ENCODE results near the gene TRAF1.

TRAF1 gene

DNA sequence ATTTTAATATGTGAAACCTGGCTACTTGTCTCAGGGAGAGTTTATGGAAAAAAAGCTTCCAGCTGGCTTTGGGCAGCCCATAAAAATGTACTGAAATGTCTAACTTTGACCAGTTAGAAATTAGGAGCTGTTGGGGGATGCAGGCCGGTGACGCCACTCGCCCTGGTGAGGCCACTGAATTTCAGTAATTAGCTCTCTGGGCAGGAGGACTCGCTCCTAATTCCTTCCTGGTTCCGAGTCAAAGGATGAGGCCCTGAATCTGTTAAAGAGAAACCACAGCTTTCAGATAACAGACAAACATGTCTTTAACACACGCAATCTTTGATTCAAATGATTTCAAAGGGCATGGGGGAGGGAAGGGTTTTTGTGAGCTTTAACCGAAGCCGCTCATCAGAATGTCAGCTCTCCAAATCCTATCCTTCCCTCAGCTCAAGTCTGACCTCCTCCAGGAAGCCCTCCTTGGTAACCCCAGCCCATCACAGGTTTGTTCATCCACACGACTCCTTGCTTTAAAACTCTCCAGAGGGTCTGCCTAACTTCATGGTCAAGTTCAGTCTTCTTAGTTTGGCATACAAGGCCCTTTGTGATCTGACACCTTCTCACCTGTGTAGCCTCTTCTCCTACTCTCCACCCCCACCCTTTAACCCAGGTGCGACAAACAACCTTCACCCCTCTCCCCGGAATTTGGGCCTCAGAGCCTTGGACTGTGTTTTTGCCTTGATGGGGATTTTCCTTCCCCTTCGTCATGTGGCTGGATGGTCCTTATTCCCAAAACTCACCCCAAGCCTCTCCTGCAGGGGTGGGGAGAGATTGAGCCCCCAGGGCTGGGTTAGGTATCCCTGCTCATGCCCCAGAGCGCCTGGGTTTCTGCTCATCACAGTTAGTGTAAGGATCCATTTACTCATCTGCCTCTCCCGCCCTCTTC, 36.0 kb downstream of the TRAF1 start:
- DNase-seq (ENCODE audit: low spot score) = peak; percentile 83

DNA sequence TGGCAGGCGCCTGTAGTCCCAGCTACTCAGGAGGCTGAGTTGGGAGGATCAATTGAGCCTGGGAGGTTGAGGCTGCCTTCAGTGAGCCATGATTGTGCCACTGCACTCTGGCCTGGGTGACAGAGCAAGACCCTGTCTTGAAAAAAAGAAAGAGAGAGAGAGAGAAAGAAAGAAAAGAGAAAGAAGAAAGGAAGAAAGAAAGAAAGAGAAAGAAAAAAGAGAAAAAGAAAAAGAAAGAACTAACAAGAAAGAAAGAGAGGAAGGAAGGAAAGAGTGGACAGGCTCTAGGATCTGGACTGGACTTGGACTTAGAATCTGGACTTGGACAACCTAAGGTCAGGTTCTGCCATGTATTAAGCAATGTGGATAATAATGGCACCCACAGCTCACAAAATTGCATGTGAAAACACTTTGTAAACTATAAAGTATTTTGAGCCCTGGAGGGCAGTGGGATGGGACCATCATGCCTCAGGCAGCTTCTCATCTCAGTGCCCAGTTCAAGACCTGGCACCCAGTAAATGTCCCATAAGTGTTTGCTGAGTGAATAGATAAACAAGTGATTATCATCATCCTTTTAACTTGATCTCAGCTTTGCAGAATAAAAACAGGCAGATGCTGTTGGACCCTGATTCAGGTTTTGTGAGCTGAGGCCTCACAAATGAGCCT, 36.9 kb downstream of the TRAF1 start:
- DNase-seq (ENCODE audit: low spot score) = no peak

DNA sequence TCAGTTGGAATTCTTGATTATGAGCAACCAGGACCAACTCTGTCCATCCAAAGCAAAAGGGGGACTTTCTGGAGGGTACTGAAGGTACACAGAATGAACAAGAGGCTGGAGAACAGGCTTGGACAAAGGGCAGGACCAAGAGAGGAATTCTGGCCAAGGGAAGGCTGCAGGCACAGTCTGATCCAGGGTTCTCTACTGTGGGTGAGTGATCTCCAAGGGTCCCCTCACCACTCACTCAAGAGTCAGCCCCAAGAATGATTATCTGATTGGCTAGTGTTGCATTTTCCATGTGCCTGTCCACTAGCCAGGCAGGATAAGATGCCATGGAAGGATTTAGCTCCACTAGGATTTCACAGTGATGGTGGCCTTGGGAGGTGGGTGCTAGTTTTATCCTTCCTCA, 38.0 kb downstream of the TRAF1 start:
- no peak for DNase-seq (ENCODE audit: low spot score)

DNA sequence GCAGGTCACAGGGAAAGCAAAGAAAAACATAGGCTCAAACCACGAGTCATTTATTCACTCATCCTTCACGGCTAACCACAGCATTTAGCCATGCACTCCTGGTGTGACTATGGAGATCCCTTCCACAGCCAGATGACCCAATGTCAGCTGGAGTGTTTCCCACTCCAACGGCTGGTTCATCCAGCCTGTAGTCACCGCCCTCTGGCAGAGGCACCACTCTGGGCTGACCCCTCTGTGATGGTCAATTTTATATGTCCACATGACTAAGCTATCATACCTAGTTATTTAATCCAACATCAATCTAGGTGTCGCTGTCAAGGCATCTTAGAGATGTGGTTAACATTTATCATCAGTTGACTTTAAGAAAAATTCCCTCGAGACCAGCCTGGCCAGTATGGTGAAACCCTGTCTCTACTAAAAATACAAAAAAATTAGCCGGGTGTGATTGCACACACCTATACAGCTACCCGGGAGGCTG, 40.1 kb downstream of the TRAF1 start:
- DNase-seq (ENCODE audit: low spot score) = no peak

DNA sequence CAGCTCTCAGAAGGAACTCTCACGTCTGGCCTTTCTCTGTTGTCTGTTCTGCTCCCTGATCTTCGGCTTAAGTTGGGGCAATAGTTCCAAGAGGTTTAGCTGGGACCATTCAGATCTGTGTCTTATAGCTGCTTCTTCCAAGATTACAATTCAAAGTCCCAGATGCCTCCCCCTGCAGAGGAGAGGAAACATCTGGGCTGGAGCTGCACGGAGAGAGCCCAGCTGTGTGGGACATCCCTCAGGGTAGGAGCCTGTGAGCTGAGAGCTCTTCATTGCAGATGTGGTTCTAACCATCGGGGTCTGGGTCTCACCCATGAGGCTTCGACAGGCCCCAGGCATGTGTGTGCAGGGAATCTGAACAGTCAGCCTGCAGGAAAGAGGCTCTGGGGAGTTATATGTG, 40.6 kb downstream of the TRAF1 start:
- DNase-seq (ENCODE audit: low spot score) = no peak

DNA sequence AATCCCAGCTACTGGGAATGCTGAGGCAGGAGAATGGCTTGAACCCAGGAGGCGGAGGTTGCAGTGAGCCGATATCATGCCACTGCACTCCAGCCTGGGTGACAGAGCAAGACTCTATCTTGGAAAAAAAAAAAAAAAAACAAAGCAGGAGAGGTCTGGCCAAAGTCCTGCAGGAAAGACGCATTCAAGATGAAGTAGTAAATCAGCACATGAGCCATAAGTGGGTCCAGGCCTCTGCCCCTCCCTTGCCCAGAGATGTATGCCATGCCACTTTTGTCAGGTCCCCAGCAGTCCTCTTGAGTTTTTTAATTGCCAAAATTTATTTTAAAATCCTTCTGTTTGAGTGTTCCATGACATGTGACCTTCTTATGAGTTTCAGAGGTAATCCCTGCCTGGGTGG, 41.1 kb downstream of the TRAF1 start:
- DNase-seq (ENCODE audit: low spot score) = no peak

DNA sequence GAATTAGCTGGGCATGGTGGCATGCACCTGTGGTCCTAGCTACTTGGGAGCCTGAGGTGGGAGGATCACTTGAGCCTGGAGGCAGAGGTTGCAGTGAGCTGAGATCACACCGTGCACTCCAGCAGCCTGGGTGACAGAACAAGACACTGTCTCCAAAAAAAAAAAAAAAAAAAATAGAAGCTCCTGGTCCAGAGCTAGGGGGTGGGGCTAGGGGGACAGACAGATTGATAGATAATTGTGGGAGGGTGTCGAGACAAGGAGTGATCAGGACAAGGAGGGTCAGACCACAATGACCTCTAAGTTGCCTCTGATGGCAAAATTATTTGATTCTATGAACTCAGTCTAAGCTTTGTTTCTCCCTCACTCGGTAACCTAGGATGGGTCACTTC, 43.0 kb downstream of the TRAF1 start:
- no peak for DNase-seq (ENCODE audit: low spot score)

DNA sequence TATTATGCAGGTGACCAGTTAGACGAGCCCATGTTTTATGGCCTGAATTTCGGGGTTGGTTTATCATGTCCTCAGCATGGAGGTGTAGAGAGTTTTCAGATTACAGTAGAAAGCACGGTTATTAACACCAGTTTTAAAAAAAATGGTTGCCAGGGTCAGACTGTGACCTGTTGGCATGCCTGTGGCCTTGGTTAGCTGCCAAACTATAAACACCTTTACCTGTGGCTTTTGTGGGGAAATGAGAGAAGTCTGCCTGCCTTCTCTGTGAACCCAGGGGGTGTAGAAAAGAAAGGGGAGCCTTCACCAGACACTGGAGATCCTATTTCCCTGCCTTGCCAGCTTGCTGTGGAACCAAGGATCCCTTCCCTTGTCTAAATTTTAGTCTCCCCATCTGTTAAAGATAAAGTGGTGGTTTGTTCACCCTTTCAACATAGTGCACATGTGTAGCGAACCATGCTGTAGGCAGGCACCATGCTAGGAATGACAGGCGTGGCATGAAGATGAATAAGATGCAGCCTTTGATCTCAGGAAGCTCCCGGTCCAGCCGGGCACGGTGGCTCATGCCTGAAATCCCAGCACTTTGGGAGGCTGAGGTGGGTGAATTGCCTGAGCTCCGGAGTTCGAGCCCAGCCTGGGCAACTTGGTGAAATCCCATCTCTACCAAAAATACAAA, 43.5 kb downstream of the TRAF1 start:
- peak; percentile 43 for DNase-seq (ENCODE audit: low spot score)

DNA sequence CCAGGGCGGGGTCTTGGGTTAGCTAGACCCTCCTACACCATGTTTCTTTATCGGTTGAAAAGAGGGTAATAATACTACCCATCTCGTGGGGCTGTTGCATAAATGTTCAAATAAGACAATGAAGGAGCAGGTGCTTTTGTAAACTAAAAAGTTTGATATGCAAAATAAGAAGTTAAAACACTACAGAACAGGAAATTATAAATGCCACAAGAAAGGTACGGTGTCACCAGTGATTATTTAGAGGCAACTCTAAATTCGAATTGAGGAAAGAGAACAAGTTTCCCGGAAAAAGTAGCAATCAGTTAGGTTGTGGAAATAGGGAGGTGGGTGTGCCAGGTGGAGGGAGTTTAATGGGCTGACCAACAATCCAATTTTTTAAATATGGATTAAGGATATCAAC, 47.1 kb downstream of the TRAF1 start:
- DNase-seq (ENCODE audit: low spot score) = peak; percentile 23

DNA sequence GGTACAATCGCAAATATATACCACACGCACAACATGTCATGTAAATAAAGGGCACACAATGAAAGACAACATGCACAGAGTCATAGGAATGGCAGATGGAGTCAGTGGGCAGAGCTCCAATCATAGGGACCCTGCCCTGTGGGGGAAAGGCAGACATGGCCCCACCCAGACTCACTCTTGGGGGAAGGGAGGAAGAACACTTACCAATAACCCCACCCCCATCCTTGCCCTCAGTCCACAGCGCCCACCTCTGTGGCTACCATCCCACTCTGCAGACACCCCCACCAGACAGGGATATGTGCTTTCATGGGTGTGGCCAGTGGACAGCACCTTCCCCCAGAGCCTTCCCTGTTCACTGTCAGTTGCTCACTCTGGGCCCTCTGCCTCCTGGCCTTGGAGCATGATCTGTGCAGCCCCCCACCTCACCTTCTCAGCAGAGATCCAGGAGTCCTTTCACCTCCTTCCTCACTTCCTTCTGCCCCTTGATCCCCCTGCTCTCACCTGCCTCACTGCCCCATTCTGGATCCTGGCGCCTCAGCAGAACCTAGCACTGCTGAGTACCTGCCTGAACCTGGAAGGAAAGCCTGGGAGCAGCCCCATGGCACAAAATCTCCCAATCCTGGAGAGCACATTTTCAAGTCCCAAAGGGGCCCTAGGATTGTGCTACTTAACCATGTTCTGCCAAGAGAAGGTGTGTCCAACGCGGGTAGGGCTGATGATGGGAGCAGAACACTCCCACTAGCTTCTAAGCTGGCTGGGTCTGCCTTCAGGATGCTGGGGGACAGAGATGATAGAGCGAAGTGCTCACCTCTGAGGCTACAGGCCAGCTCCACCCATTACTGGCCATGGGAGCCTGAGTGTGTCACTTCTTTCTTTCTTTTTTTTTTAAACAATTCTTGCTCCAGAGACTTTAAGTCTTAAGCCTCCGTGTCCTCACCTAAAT, 48.1 kb downstream of the TRAF1 start:
- DNase-seq (ENCODE audit: low spot score) = peak; percentile 36

DNA sequence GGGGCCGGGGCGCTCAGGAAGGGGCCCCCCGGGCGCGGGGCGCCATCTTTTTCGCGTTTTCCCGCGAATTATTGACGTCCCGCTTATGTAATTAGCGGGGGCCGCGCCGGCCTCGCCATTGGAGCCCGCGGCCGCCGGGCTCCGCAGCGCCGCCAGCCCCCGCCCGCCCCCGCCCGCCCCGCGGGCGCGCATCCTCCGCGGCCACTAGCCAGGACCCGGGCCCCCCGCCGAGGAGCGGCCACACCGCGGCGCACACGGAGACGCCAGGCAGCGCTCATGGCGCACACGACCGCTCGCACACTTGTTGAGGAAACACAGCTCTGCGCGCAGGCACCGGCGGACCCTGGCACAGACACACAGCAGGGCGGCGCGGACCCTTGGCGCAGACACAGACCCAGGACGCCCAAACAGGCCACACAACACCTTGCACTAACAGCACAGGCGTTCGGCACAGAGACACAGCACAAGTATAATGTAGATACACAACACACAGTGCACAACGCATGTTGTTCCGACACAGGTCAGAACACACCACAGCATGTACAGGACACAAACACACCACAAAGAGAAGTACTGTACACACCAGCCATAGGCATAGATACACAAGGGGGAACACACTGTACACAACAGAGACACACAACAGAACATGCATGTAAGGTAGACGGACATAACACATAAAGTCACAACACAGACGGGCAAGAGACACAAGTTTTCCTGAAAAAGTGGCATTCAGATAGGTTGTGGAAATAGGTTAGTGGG, 49.1 kb downstream of the TRAF1 start:
- DNase-seq (ENCODE audit: low spot score) = peak; percentile 55

DNA sequence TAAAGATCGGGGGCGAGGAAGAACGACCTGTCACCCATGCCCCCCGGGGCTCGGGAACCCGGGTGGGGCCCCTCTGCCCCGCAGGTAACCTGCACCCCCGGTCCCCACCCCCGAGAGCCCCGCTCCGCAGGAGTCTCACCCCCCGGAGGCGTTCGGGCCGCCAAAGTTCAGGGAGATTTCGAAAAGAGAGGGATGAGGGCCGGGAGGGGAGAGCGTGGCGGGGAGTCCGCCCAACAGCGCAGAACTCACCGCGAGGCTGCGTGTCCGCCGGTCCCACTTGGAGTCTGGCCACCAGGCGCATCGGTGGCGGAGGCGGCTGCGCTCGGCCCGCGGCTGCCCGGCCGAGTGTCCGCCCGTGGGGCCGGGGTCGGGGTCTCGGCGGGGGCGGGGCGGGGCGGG, 49.8 kb downstream of the TRAF1 start, which contains the start of gene PHF19:
TSS of gene PHF19 (minus strand) at position 347 of the 399 bp plus-strand sequence. CDS start 2,447 bp downstream, outside the sequence.
- peak; percentile 24 for DNase-seq (ENCODE audit: low spot score)

DNA sequence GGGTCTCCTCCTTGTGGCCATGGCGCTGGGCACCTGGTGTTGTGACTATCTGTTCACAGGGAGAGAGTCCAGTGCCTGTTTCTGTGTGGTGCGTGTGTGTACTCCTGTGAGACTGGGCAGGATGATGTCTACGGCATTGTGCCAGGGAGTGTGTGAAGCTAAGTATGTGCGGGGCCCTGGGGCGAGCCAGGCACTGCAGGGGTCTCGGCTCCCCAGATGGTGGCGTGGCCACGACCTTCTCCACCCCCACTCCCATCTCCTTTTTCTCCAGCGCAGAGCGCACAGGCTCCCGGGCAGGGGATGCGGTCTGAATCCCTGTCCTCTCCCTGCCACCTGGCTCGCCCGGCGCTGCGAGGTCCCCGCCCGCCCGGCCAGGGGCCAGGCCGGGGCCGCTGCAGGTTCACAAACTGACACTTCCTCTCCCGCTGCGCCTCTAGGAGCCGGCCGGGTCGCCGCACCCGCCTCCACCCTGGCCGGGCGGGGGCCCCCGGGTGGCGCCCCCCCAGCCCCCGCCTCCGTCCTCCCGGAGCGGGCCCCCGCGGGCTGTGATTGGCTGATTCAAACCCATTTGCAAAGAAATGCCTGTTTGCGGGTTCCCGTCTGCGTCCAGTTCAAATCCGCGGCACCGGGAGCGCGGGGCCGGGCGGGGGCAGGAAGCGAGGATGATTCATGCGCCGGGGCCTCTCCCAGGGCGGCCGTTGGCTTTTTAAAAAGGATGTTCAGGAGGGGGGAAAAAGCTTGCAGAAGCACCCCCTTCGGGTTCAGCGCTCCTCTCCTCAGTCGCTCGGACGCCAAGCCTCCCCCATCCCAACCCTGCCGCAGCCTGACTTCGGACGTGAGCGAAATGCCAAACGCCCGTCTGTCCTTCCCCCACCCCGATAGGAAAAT, 50.4 kb downstream of the TRAF1 start:
- peak; percentile 88 for DNase-seq (ENCODE audit: low spot score)

DNA sequence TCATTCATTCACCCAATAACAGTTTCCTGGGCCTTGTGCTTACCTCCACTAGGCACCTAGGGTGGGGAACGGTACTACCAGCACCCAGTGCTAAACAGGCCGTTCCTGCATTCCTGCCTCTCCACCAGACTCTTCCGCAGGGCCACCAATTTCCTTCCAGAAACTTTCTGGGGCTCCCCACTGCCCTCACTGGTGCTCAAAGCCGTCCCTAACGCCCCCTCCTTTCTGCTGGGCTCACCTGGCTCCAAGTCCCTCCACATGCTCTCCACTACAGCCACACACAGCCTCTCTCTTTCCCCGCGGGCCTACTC, 51.0 kb downstream of the TRAF1 start:
- no peak for DNase-seq (ENCODE audit: low spot score)

DNA sequence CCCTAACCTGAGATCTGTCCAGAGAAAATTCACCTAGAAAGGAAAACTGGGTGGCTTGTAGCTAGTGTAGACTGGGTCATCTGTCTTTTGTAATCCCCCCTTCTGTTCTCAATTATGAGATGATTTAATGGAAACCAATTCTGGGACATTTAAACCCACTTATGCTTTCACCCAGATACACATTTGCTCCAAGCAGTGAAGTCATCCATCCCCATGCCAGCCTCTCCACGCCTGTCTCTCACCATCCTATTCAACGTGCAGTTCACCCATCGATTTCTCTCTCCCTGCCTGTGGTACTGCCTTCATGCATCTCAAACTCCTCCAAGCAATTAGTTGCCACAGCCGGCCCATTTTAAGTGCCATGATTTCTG, 51.4 kb downstream of the TRAF1 start:
- DNase-seq (ENCODE audit: low spot score) = no peak

DNA sequence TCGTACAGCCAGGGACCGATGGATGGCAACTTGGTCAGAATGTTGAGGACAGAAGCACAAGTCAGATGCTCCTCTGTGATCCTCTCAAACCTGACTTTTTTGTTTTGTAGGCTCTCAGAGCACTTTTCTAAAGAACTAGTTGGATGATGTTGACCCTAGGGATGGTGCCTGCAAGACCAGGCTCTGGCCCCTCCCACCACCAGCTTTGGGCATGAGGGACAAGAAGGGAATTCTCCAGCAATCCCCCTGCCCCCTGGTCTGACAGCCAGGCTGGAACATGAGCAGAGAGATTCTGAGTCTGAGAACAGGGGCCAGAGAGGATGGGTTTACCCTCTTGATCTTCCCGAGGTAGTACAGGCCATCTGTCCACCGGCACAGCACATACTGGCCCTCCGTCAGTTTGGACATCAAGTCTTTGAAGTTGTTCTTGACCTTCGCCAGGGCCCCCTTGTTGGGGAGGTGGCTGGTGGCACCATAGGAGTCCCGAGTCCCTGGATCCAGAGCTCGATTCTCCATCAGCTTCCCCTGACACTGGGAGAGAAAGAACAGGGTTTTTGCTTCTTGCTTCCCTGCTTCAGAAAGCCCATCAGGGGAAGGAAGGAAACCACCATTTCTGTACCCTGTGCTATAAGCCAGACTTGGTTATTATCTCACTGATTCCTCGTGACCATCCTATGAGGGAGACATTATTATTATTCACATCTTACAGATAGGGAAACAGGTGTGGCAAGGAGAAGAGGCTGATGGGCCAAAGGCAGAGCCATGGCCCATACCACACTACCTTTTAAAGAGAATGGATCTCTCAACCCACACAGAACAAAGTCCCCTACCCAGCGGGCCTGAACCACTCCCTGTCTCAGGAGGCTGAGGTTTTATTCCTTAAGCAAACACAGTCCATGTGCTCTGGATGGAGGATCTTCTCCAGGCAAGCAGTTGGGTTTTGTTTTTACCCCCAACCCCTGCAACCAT, 52.1 kb downstream of the TRAF1 start:
- DNase-seq (ENCODE audit: low spot score) = no peak

DNA sequence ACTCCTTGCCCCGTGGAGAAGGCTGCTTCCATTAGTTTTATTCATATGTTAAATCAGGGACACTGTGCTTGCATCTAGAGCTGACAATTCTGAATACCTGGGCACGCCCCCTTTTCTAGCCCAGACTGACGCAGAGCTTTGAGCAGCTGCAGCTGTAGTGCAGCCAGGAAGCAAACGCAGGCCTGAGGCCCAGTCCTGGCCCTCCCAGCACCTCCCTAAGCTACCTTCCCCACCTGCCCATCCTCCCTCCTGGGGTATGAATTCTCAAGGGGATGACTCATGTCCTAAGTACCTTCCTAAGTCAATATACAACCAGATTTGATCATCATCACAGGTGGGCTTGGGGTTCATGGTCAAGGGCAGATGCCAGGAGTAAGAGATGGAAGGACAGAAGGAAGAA, 53.1 kb downstream of the TRAF1 start:
- DNase-seq (ENCODE audit: low spot score) = peak; percentile 27

DNA sequence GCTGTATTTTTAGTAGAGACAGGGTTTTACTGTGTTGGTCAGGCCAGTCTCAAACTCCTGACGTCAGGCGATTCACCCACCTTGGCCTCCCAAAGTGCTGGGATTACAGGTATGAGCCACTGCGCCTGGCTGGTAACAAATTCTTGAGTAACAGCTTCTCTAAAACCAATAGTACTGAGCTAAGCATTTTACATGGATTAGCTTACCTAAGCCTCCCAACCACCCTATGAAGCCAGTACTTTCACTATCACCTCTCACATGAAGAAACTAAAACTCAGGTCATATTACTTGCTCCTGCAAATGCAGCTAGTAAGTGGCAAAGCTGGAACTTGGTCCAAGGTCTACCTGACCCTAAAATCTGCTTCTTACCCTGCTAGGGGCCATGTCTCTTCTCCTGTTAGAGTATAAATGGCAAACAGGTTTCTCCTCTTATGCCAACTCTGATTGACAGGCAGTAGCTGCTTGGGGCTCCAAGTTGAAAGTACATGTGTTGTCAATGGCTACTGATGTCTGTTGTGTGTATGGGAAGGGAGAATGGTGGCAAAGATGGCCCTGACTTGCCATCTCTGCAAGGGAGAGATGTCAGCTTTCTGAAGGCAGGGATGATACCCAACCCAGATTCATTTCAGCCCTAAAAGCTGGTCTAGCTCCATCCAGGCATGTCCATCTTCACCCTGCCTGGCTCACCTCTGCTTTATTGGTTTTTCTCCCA, 53.6 kb downstream of the TRAF1 start:
- no peak for DNase-seq (ENCODE audit: low spot score)
